GM23248 (cell line): Measurements from ENCODE around the gene ANKS1B.

ENCODE experiments used
- EZH2 ChIP-seq: fragments of 200-600 bp; sonication (generic); IDR thresholded peaks from 2 replicates; pipeline ENCODE4 v1.6.1; 2018; ENCODE audit warnings: antibody characterized with exemption, mild to moderate bottlenecking; ENCODE audit not compliant: insufficient read depth, poor library complexity, severe bottlenecking
- EZH2phosphoT487 ChIP-seq: fragments of 200-600 bp; sonication (generic); IDR thresholded peaks from 2 replicates; pipeline ENCODE4 v1.6.1; 2018; ENCODE audit warnings: antibody characterized with exemption, moderate library complexity, mild to moderate bottlenecking, low read depth; ENCODE audit not compliant: insufficient read depth

DNA sequence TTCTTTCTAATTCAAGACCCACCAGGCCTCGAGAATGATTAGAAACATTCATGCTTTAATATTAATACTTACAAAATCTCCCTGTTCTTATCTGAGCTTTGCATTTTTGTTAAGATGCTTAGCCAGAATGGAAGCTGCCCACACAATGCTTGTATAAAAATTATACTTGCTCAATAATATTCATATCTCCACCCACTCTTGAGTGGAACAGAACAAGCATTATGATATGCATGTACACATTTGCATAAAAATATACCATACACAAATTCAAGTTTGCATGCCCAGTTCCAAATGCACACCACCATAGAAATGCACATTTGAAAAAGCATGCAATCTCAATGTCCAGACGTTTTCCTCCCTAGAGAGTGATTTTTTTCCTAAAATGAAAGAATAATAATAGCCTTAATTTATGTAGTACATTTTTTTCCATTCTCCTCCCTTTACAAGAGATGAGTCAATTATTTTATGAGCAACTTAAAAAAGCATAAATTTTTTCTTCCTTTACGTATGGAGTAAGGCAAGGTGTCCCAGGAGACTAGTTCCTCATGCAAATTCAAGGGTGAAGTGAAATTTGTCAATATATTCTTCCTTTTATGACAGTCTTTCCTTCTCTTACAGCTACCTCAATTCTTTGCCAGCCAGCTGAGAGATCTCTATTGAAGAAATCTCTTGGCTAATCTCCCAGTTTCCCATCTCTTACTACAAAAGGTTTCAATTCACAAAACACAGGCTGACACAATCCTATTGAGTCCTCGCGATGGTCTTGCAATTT is 650.3 kb downstream of the ANKS1B start:
- TF ChIP-seq EZH2 (no peak), EZH2phosphoT487 (no peak)
